AG04450 (cell line): ENCODE measurements around the gene PVALEF. TPM values are rescaled to one million over a fixed set of nuclear protein-coding genes. Genes with fewer than 3 reads are reported as not detected.

Experiments used
- CTCF ChIA-PET: fragments of 300-600, 350-600 bp; formaldehyde crosslinking; extraction: SDS; loops from one replicate; lab custom pipeline; 2022; ENCODE audit warnings: antibody characterized with exemption, inconsistent platforms; lab: Charles Lee
- POLR2A ChIA-PET: fragments of 350-600 bp; formaldehyde crosslinking; extraction: SDS; loops from one replicate; lab custom pipeline; 2021; ENCODE audit warnings: antibody characterized with exemption, inconsistent platforms; lab: Yijun Ruan, JAX
- DNase-seq: peaks from one replicate; pipeline ENCODE4 v3.0.0-alpha.2; 2011; ENCODE audit warnings: low read depth, low spot score
- H3K27ac ChIP-seq: one replicate; pipeline ENCODE4 v1.5.1; 2012; ENCODE audit warnings: low read depth, low read length, control low read depth
- H3K27me3 ChIP-seq: one replicate; pipeline ENCODE4 v1.6.0; 2012; ENCODE audit warnings: low read length; ENCODE audit not compliant: control insufficient read depth, insufficient read depth
- H3K4me3 ChIP-seq: 2 replicates; pipeline ENCODE4 v1.5.1; 2011; ENCODE audit warnings: mild to moderate bottlenecking, low read depth, low read length, control low read depth
- H3K9me3 ChIP-seq: 2 replicates; pipeline ENCODE4 v1.5.1; 2012; ENCODE audit warnings: low read length; ENCODE audit not compliant: control insufficient read depth, insufficient read depth
- CTCF ChIP-seq: IDR thresholded peaks from 2 replicates; pipeline ENCODE4 v1.5.1; 2011; ENCODE audit warnings: low read depth, low read length, control low read depth, inconsistent platforms
- polyA plus RNA-seq: library from polyadenylated mRNA; depleted of rRNA; stranded (reverse); fragments of >200 nt; gene quantifications from 2 replicates; pipeline ENCODE4 v1.2.3, GENCODE V29; 2011

Gene PVALEF
- polyA plus RNA-seq, 1 experiment, result not detected

- peak; percentile 42 for DNase-seq
- H3K27me3 ChIP-seq, result no peaks in the 10 kb centered on the region
- ChIA-PET POLR2A (interaction anchor here (0.6 kb wide), 1 partner anchor 103 kb away, joined by 6 read pairs; no protein-coding TSS in a partner anchor), CTCF (interaction anchor here (0.6 to 1.9 kb wide), 10 partner anchors 10 to 527 kb away, joined by 3 to 6 read pairs (median 3); partner anchors contain the start of gene CEP131)
- no peaks in the 10 kb centered on the region; the same call in 1 of the 2 replicates for H3K9me3 ChIP-seq
- no peak overlapping the region for H3K4me3 ChIP-seq
- no peak overlapping the region for H3K27ac ChIP-seq
- peak; percentile 64 for TF ChIP-seq CTCF
Measured at GRCh38 chr17:81200695-81201580, 35.6 kb downstream of the PVALEF start.

GRCh38 chr17:81202318-81202717 is 37.0 kb downstream of the PVALEF start:
- POLR2A ChIA-PET, result no interaction called here

GRCh38 chr17:81203136-81203535 is 37.8 kb downstream of the PVALEF start:
- Histone ChIP-seq H3K27ac (no peak overlapping the region), H3K4me3 (no peak overlapping the region), H3K27me3 (no peaks in the 10 kb centered on the region), H3K9me3 (no peaks in the 10 kb centered on the region; the same call in 1 of the 2 replicates)
- ChIA-PET POLR2A (no interaction called here), CTCF (no interaction called here)
- TF ChIP-seq CTCF, result no peak
- no peak for DNase-seq

More at GRCh38 chr17:81202318-81202717, 37.0 kb downstream of the PVALEF start:
- CTCF ChIA-PET, result interaction anchor here (1.9 kb wide), 1 partner anchor 59 kb away, joined by 6 read pairs; no protein-coding TSS in a partner anchor
- no peak overlapping the region for H3K4me3 ChIP-seq
- DNase-seq, result no peak
- H3K9me3 ChIP-seq, result no peaks in the 10 kb centered on the region; the same call in 1 of the 2 replicates
- H3K27me3 ChIP-seq, result no peaks in the 10 kb centered on the region
- H3K27ac ChIP-seq, result no peak overlapping the region
- TF ChIP-seq CTCF, result no peak

GRCh38 chr17:81204578-81204977 is 39.3 kb downstream of the PVALEF start:
- Histone ChIP-seq H3K4me3 (no peak overlapping the region), H3K9me3 (no peaks in the 10 kb centered on the region; the same call in 1 of the 2 replicates), H3K27me3 (no peaks in the 10 kb centered on the region), H3K27ac (no peak overlapping the region)
- no peak for DNase-seq
- CTCF ChIA-PET, result no interaction called here
- POLR2A ChIA-PET, result no interaction called here
- TF ChIP-seq CTCF, result no peak

- CTCF ChIA-PET, result no interaction called here
- POLR2A ChIA-PET, result interaction anchor here (0.6 kb wide), 1 partner anchor 33 kb away, joined by 3 read pairs; the partner anchor contains the start of genes NDUFAF8 and TEPSIN
- no peak for TF ChIP-seq CTCF
- H3K27me3 ChIP-seq, result no peaks in the 10 kb centered on the region
- no peak for DNase-seq
- no peak overlapping the region for H3K27ac ChIP-seq
- H3K4me3 ChIP-seq, result no peak overlapping the region
- no peaks in the 10 kb centered on the region; the same call in 1 of the 2 replicates for H3K9me3 ChIP-seq
Measured at GRCh38 chr17:81206166-81206565, 40.9 kb downstream of the PVALEF start.
